RPMI8226 (cell line): ENCODE measurements around the gene ETS1.
A peak's percentile ranks its signal among the peaks of the same experiment; 100 is the strongest.

ENCODE experiments used
- DNase-seq: peaks from one replicate; pipeline ENCODE4 v3.0.0-alpha.2; 2015

Gene ETS1

DNA sequence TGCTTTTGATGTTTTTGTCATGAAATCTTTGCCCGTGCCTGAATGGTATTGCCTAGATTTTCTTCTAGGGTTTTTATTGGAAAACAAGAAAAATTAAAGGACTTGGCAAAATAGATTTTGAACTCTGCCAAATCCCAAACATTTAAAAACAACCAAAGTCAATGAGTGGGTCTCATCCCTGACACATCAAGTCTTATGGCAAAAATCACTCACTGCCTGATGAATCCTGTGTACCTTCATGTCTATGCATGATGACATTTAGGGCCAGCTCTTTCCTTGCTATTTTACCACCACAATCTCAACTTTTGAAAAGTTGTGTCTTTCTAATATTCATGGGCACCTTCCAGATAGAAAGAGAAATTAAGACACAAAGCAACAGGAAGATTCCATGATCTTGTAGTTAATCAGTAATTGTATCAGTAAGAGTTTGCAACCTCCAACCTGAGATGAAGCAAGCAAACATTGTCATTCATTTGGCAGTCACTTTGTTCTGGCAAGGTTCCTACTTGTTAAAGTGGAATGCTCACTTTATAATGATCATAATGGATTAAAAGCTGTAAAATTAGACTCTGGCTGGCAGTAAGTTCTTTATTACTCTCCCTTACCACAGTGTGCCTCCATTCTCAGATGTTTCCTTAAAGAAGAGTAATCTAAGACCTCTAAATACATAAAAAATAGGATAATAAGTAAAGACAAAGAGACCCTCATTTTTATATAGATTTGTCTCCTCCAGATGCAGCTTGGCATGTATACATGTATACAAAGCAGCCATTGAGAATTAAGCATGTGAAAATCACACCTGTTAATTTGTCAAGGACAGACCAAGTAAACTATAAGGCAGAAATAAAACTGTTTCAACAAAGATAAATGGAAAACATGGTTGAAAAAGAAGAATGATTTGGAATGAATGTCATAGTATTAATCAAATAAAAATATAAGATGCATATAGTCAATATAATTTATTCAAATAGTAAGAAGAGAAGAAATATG is 51.6 kb downstream of the ETS1 start:
- DNase-seq, result no peak

DNA sequence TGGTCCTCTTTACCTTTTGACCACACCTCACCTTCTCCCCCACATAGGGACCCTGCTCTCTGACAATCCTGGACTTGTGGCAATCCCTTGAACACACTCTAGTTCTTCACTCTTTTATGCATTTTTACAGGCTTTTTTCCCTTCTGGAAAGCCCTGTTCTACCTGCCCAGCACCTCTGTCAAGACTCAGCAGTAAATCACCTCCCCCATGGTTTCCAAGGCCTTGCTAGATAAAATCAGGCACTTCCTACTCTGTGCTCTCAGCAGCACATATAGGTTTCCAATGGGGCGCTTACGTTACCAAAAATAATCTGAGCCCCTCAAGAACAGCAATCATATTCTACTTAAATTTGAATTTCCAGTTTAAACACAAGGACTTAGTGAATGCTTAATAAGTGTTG is 53.9 kb downstream of the ETS1 start:
- DNase-seq, result no peak

DNA sequence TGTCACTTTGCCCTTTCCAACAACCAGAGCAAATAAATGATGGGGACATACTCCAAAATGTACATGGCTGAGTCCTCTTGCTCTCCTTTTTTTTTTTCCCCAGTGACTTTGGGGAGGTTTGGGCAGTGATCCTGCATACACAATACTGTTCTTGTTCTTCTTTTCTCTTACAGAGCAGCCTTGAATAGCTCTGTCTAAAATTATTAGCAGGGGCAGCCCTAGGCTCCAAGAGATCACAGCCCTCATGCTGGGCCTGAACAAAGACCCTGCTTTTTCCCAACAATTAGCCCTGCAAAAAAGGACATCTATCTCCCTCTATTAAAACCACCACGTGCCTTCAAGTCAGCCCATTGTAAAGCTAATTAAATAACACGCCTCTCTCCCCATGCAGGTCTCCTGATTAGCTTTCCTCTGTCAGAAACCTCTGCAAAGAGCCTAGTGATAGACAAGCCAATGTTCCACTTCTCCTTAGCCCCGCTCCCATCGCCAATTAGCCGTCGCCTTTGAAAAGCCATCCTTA is 54.7 kb downstream of the ETS1 start:
- no peak for DNase-seq

DNA sequence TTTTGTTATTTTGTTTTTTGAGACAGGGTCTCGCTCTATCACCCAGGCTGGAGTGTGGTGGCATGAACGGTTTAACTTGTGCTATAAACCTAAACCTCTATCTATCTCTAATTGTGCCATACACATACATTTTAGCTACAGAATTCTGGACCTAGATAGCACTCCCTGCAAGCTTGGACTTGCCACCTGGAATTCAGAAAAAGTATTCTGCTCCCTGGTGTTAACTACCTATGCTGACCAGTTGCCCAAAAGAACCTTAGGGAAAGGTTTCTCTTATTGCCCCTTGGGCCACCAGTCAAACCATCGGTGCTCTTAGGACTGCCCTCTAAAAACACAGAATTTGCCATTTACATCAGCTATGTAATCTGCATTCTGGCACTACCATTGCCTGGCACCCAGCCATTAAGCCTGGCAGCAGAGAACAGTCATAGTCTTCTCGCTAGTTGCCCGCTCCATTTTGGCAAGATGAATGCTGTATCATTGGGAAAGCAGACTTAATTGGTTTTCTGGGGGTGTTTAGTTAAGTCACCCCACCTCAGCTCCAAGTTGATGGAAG is 55.3 kb downstream of the ETS1 start:
- no peak for DNase-seq

DNA sequence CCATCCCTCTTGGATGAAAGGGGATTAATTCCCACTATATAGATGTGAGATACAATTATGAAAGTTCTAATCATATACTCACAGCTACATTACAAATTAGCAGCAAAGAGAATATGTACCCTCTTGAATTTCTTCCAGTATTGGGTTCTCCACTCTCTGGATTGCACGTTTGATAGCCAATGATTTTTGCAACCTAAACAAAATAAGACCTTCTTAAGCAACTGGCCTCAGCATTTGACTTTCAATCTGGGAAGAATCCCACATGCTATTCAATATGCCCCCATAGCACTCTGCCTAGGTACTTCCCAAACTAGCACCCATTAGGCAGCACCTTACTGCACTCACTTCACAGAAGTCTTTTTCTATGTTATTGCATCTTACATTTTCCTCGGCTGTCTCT is 55.8 kb downstream of the ETS1 start:
- no peak for DNase-seq

DNA sequence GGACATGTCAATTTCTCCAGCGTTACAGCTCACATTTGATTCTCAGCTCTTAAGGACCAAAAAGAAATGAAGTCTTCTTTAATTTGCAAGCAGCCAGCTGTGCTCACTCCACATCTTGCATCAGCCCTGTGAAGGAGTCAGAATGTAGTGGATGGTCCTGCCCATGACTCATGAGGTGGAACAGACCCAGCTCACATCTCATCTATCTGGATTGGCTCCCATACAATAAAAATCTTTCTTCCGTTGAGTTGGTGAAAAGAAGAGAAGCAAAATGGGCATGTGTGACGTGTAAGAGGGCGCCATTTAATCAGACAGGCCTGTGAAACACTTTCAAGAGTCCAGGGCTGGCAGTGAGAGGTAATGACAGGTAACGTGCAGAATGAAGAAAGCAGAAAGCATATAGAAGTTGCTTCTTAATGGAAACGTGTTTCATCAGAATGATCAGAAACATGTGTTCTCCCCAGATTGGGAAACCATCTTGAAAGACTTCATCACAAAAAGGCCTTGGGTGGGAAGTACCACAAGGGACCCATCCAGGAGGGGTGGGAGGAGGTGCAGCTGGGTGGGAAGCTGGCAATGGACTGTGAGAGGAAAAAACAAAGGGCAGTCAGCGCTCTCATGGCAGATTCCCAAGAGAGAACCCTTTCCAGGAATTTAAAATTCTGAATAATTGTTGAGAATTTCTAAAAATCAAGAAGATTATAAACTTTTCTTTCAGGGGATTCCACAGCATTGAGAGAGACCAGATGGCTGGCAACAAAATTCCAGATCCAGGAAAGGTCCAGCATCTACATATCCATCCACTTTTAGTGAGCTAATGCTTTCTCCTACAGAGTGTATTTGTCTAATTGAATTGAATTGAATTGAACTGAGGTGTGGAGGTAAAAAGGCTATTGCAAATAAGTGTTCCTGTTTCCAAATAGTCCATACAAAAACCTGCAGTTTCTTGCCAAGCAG is 57.0 kb downstream of the ETS1 start:
- no peak for DNase-seq

DNA sequence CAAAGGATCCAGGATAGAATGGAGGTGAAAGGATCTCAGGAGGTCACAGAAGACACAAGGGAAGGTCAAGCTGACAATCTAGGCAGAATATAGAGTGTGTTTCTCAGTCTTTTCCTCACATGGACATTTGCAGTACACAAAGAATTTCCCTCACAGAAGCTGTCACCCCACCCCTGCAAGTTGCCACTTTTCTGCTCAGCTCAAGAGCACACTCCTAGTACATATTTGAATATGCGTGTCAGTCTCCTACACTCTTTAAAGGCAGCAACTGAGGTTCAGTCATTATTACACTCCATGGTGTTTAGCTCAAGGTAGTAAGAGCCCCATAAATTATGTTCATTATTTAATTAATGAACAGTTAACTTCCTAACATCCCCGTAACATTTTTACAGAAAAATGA is 59.1 kb downstream of the ETS1 start:
- no peak for DNase-seq

DNA sequence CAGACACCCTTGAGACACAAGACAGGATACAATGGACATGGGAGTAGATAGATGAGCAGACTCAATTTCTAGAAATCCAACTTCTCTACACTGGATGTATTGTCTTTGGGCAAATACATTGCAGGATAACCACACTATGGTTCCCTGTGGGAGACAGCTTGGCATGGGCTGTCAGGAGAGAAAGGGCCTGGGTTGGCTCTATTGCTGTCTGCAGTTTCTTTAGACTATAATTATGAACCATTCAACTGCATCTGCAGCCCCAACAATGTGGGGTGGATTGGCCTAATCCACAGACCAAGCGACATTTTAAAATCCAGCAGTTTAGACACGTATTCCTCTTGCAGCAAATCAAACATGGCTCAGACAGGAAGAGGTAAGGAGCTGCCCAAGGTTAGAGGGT is 60.3 kb downstream of the ETS1 start:
- DNase-seq, result no peak

DNA sequence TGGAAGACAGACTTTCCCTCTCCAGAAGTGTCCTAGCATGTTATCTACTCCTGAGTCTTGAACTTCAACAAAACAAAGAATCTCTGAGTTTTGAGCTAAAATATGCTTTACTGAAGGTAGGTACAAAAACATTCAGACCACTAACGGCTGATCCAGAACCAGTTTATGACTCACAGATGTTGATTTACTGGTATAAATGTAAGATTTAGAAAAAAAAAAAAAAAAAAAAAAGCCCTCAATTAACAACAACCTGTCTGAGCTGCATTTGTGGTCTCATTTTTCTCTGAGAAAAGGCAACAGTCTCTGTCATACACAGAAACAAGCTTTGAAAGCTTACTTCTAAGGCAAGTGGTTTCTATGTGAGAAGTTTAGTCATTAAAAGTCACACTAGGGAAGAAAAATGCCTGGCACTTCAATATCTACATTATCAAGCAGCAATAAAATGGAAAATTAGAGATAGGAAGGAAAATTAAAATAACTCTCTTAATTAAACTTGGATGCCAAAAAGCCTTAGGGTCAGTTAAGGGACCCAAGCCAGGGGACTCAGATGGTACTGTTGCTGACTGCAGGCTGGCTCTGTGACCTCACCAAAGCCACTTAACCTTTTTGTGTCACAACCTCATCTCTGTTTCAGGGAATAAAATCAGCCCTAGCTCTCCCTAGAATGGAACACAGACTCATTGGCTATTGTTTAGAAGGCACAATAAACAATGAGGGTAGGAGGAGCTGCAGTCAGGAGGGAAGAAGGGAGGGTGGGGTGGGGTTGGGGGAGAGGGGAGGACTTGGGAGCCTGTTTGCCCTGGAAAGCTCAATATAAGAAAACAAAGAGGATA is 61.7 kb downstream of the ETS1 start:
- DNase-seq, result no peak

DNA sequence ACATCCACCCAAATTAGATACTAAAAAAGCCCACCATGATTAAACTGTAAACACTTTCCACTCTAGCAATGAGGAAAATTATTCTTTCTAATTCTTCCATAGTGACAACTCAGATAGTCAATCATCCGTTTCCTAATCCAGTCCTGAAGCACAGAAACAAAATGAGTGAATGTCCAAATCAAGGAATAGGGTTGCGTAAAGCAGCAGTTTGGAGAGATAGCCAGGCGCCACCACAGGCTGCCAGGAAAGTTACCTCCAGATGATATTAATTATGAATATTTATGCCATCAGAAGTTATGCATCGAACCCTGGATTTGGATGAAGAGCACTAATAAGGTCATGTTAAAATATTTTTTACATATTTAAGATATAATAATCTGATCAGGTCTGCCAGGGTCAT is 63.2 kb downstream of the ETS1 start:
- no peak for DNase-seq

DNA sequence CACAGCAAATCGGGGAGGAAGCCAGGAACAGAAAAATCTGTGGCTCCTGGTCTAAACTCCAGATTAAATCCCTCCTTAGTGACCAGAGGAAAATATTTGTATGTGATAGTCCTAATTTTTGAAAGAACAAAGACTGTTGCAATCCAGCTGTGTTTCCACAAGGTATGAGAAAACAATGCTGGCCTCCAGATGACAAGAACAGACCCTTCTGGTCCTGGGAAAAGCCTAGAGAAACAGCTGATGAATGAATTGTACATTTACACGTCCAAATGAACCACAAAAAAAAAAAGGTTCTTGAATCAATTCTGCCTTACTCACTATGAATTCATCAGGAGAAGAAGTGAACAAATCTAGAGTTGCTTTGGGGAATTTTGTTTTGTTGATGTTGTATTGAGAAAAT is 63.7 kb downstream of the ETS1 start:
- DNase-seq, result no peak

DNA sequence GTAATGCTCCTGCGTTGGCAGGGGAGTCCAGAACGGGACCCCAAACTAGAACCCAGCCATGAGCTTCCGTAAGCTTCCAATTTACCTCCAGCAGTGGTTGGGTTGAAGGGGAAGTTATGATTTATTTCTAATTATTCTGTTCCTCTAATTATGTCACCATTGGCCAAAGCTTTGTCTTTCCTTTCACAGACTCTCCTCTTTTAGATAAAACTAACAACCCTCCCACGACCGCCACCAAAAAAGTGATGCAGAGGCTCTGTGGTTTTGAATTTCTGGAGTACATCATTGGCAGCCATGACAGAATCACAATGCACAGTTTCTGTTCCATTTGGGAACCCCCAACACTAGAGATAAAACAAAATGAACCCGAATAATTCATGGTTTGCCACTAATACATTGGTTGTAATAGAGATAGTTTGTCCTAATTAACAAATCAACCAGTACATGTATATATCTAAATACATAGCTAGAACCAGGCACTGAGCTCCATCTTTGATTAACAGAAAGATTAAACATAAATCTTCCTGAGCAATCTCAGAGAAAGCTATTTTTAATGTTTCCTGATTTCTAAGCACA is 64.3 kb downstream of the ETS1 start:
- DNase-seq, result no peak

DNA sequence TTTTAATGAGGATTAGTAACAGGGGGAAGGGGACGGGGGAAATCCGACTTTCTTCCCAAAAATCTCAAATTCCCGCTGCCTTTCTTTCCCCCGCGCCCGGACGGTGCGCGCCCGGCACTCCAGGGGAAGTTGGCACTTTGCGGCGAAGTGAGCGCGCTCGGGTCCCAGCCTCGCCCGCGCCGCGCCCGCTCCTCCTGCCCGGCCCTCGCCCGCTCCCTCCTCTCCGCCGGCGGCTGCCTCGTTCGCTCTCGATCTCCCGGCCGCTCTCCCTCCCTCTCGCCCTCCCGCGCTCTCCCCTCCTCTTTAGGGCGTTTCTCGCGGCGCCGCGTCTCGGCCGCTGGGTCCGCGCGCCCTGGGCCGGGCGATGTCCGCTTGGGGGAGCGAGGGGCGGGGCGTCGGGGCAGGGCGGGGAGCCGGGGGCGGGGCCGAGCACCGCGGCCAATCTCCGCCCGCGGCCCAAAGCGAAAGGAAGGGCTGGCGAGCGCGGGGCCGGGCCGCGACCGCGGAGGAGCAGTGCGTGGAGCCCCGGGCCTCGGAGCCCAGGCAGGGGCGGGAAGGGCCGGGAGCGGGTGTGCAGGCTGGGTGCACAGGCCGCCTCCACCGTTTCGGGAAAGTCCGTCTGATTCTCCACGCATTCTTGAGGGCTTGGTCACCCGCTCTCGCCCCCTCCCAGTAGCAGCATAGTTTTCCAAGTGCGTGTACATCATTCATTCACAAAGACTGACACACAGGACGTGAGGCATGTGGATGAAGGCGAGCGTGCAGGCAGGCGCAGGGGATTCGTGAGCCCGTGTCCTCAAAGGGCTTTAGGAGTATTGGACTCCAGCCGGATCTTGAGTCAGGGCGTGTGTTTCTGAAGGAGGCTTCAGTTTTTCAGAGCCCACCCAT is 65.1 kb downstream of the ETS1 start:
- DNase-seq, result peak; percentile 91

DNA sequence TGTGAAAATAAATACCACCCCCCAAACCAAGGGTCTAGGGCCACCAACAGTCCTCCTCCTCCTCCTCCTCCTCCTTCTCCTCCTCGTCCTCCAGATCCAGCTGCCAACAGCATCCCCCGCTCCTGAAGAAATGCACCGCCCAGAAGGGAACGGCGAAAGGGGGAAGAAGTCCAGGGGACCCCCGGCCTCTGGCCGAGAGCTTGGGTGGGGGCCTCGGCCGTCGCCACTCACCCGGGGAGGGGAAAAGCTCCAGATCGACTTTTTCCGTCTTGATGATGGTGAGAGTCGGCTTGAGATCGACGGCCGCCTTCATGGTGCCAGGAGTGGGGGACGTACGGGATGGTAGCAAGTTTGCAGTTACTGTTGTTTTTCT is 65.7 kb downstream of the ETS1 start:
- peak; percentile 28 for DNase-seq

DNA sequence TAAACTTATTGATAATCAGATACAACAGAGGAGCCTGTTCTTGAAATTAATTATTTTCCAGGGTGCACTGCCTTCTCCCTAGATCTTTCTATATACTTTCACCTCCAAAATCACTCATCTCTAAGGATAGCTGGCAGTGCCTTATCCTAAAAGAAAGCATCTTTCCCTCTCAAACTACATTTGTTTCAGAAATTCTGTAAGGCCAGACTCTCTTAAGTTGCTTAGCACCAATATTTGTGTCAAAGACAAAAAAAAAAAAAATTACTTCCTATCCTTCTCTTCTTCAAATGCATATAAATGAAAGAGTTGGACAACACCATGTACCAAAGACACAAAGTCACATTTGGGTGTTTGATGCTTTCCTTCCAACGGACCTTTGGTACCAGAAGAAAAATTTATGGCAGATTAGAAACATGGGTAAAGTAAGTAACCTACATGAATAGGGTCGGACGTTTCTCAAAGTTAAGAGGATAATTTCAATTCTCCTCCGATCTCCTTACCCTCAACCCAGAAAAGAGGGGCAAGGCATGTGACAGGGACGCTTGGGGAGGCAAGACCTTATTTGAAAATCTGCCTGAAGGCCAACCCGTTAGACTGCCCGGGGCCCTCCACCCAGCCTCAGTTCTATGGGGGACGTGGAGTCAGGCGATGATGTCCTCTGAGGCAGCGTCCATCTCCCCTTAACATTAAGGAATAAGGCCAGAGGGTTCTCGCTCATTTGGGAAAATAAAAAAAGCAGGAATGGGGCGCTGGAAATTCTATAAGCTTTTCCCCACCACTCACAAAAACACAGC is 66.3 kb downstream of the ETS1 start:
- no peak for DNase-seq

DNA sequence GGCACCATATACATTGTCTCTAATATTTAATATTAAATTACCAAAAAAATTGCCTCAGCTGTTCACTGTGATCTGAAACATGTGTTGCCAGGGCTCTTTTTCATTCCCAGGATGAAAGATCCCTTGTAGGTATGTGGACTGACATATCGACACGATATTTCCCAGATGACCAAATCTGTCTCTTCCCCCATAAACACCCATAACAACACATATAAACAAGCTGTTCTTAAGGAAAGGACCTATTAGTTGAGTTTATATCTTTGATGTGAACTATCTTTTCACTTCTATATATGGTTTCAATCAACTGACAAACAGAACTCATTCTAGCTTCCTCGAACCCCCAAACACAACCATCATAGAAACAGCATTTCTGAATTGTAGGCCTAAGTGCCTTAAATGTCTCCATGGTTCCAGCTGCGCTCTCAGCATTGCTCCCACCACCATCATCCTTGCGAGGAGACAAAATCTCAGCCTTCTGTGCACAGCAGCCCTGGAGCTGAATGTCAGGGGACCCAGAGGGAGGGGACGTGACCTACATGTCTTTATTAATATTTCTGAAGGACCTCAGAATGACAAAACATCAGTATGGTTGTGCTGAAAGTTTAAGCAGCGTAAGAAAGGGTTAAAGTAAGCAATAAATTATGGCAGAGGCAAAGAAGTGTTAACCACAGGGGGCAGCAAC is 67.0 kb downstream of the ETS1 start:
- DNase-seq, result no peak

DNA sequence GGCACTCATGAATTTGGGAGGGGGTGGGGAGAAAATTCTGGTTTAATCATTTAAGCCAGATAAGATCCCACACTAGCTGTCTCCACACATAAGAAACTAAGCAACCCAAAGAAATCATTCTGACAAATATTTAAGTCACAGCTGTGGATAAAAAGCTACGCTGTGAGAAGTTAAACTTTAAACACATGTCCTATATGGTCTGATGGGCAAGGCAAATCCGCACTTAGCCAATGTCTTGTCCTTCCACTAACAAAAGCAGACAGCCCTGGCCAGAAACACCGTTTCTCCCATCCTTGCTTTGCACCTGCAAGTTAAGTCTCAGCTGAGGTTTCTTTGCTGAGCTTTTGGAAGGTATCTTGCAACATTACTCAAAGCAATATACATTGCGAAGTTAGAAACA is 68.0 kb downstream of the ETS1 start:
- no peak for DNase-seq

DNA sequence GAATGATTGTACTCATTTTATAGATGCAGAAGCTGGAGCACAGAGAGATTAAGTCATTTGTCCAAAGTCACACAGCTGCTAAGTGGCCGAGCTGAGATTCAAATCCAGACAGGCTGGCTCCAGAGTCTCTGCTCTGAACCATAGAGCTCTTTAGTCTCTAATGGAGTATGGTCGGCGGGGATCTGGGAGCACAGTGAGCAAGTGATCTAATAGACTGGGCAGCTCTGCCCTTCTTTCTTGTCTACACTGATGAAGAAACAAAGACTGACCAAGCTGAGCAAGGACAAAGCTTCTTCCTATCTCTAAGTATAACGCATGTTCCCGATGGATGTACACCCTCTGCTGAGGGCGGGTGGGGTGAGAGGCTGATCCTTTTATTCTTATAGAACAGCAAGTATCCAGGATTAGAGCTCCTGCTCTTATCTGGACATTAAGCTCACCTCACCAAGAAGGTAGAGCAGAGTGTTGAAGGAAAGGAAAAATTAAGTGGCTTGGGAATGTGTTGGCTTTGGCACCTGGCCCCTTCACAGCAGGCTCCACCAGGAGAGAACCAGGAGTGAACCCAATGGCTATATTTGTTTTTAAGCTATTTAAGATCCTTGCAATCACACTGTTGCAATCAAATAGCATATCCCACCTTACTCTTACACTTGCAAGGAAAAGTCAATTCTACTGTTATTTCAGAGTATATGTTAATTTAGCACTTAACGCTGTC is 68.7 kb downstream of the ETS1 start:
- DNase-seq, result no peak
